ENCODE results near the gene ATG9B.
"Not testable (repeated sequence)": the region's sequence is repeated elsewhere in the genome, so short reads cannot be mapped to it uniquely, and the experiment has no call there.

Gene ATG9B

GRCh38 chr7:151045262-151045661, 21.0 kb upstream of the ATG9B start:
- H3K4me1 ChIP-seq (ENCODE audit: control insufficient read depth in 1 of 2, insufficient read depth in 2 of 2, low read length in 2 of 2), result peaks cover 0 to 10% of the 10 kb centered on the region in 2 donors
- peaks cover under 1% of the 10 kb centered on the region for H3K27me3 ChIP-seq (ENCODE audit: low read depth, low read length)
- peaks cover 0 to 54% of the 10 kb centered on the region in 2 donors for H3K36me3 ChIP-seq (ENCODE audit: control insufficient read depth in 1 of 2, insufficient read depth in 2 of 2, low read length in 2 of 2)
- H3K27ac ChIP-seq (ENCODE audit: low read length), result no peak overlapping the region
- H3K4me3 ChIP-seq (ENCODE audit: low read depth in 1 of 2, low read length in 2 of 2), result no peak overlapping the region
- no peaks in the 10 kb centered on the region for H3K9me3 ChIP-seq (ENCODE audit: control insufficient read depth in 1 of 2, low read length in 2 of 2)

GRCh38 chr7:151043959-151044358, 19.7 kb upstream of the ATG9B start:
- Histone ChIP-seq H3K27me3 (ENCODE audit: low read depth, low read length) (no peaks in the 10 kb centered on the region), H3K27ac (ENCODE audit: low read length) (no peak overlapping the region), H3K4me1 (ENCODE audit: control insufficient read depth in 1 of 2, insufficient read depth in 2 of 2, low read length in 2 of 2) (peaks cover 6 to 19% of the 10 kb centered on the region in 2 donors), H3K9me3 (ENCODE audit: control insufficient read depth in 1 of 2, low read length in 2 of 2) (no peaks in the 10 kb centered on the region), H3K36me3 (ENCODE audit: control insufficient read depth in 1 of 2, insufficient read depth in 2 of 2, low read length in 2 of 2) (peaks cover 0 to 54% of the 10 kb centered on the region in 2 donors), H3K4me3 (ENCODE audit: low read depth in 1 of 2, low read length in 2 of 2) (no peak overlapping the region)

GRCh38 chr7:151043449-151043848, 19.2 kb upstream of the ATG9B start:
- not testable (repeated sequence) for H3K9me3 ChIP-seq (ENCODE audit: control insufficient read depth in 1 of 2, low read length in 2 of 2); H3K4me3 ChIP-seq (ENCODE audit: low read depth in 1 of 2, low read length in 2 of 2); H3K27me3 ChIP-seq (ENCODE audit: low read depth, low read length); H3K27ac ChIP-seq (ENCODE audit: low read length)
- H3K36me3 ChIP-seq (ENCODE audit: control insufficient read depth in 1 of 2, insufficient read depth in 2 of 2, low read length in 2 of 2), result peaks cover 0 to 58% of the 10 kb centered on the region in 2 donors
- H3K4me1 ChIP-seq (ENCODE audit: control insufficient read depth in 1 of 2, insufficient read depth in 2 of 2, low read length in 2 of 2), result peaks cover 8 to 24% of the 10 kb centered on the region in 2 donors

GRCh38 chr7:151040616-151041375, 16.5 kb upstream of the ATG9B start:
- H3K36me3 ChIP-seq (ENCODE audit: control insufficient read depth in 1 of 2, insufficient read depth in 2 of 2, low read length in 2 of 2), result peaks cover 12 to 72% of the 10 kb centered on the region in 2 donors
- no peaks in the 10 kb centered on the region for H3K9me3 ChIP-seq (ENCODE audit: control insufficient read depth in 1 of 2, low read length in 2 of 2)
- H3K27me3 ChIP-seq (ENCODE audit: low read depth, low read length), result no peaks in the 10 kb centered on the region
- H3K4me1 ChIP-seq (ENCODE audit: control insufficient read depth in 1 of 2, insufficient read depth in 2 of 2, low read length in 2 of 2), result peaks cover 8 to 14% of the 10 kb centered on the region in 2 donors
- no peak overlapping the region for H3K27ac ChIP-seq (ENCODE audit: low read length)
- no peak overlapping the region for H3K4me3 ChIP-seq (ENCODE audit: low read depth in 1 of 2, low read length in 2 of 2)

- H3K4me3 ChIP-seq (ENCODE audit: low read depth in 1 of 2, low read length in 2 of 2), result no peak overlapping the region
- peaks cover 8 to 14% of the 10 kb centered on the region in 2 donors for H3K4me1 ChIP-seq (ENCODE audit: control insufficient read depth in 1 of 2, insufficient read depth in 2 of 2, low read length in 2 of 2)
- H3K9me3 ChIP-seq (ENCODE audit: control insufficient read depth in 1 of 2, low read length in 2 of 2), result no peaks in the 10 kb centered on the region
- H3K36me3 ChIP-seq (ENCODE audit: control insufficient read depth in 1 of 2, insufficient read depth in 2 of 2, low read length in 2 of 2), result peaks cover 20 to 72% of the 10 kb centered on the region in 2 donors
- H3K27ac ChIP-seq (ENCODE audit: low read length), result no peak overlapping the region
- no peaks in the 10 kb centered on the region for H3K27me3 ChIP-seq (ENCODE audit: low read depth, low read length)
Measured at GRCh38 chr7:151039850-151040548, 15.7 kb upstream of the ATG9B start.

GRCh38 chr7:151038951-151039849, 14.9 kb upstream of the ATG9B start:
- Histone ChIP-seq H3K36me3 (ENCODE audit: control insufficient read depth in 1 of 2, insufficient read depth in 2 of 2, low read length in 2 of 2) (peaks cover 26 to 72% of the 10 kb centered on the region in 2 donors), H3K27ac (ENCODE audit: low read length) (no peak overlapping the region)

GRCh38 chr7:151035902-151036301, 11.6 kb upstream of the ATG9B start:
- H3K4me3 ChIP-seq (ENCODE audit: low read depth in 1 of 2, low read length in 2 of 2), result no peak overlapping the region
- no peaks in the 10 kb centered on the region for H3K9me3 ChIP-seq (ENCODE audit: control insufficient read depth in 1 of 2, low read length in 2 of 2)
- H3K4me1 ChIP-seq (ENCODE audit: control insufficient read depth in 1 of 2, insufficient read depth in 2 of 2, low read length in 2 of 2), result peaks cover 8 to 14% of the 10 kb centered on the region in 2 donors
- H3K27me3 ChIP-seq (ENCODE audit: low read depth, low read length), result no peaks in the 10 kb centered on the region
- no peak overlapping the region for H3K27ac ChIP-seq (ENCODE audit: low read length)
- peaks cover 31 to 56% of the 10 kb centered on the region in 2 donors for H3K36me3 ChIP-seq (ENCODE audit: control insufficient read depth in 1 of 2, insufficient read depth in 2 of 2, low read length in 2 of 2)

More at GRCh38 chr7:151038951-151039849, 14.9 kb upstream of the ATG9B start:
- Histone ChIP-seq H3K4me3 (ENCODE audit: low read depth in 1 of 2, low read length in 2 of 2) (no peak overlapping the region), H3K4me1 (ENCODE audit: control insufficient read depth in 1 of 2, insufficient read depth in 2 of 2, low read length in 2 of 2) (peaks cover 8 to 14% of the 10 kb centered on the region in 2 donors), H3K27me3 (ENCODE audit: low read depth, low read length) (no peaks in the 10 kb centered on the region), H3K9me3 (ENCODE audit: control insufficient read depth in 1 of 2, low read length in 2 of 2) (no peaks in the 10 kb centered on the region)

GRCh38 chr7:151035026-151035717, 10.9 kb upstream of the ATG9B start:
- peaks cover 8 to 14% of the 10 kb centered on the region in 2 donors for H3K4me1 ChIP-seq (ENCODE audit: control insufficient read depth in 1 of 2, insufficient read depth in 2 of 2, low read length in 2 of 2)
- no peak overlapping the region for H3K27ac ChIP-seq (ENCODE audit: low read length)
- H3K36me3 ChIP-seq (ENCODE audit: control insufficient read depth in 1 of 2, insufficient read depth in 2 of 2, low read length in 2 of 2), result peaks cover 31 to 53% of the 10 kb centered on the region in 2 donors
- H3K9me3 ChIP-seq (ENCODE audit: control insufficient read depth in 1 of 2, low read length in 2 of 2), result no peaks in the 10 kb centered on the region
- no peaks in the 10 kb centered on the region for H3K27me3 ChIP-seq (ENCODE audit: low read depth, low read length)
- H3K4me3 ChIP-seq (ENCODE audit: low read depth in 1 of 2, low read length in 2 of 2), result no peak overlapping the region

- Histone ChIP-seq H3K9me3 (ENCODE audit: control insufficient read depth in 1 of 2, low read length in 2 of 2) (no peaks in the 10 kb centered on the region), H3K27me3 (ENCODE audit: low read depth, low read length) (no peaks in the 10 kb centered on the region), H3K27ac (ENCODE audit: low read length) (no peak overlapping the region), H3K4me3 (ENCODE audit: low read depth in 1 of 2, low read length in 2 of 2) (no peak overlapping the region), H3K4me1 (ENCODE audit: control insufficient read depth in 1 of 2, insufficient read depth in 2 of 2, low read length in 2 of 2) (peaks cover 7 to 11% of the 10 kb centered on the region in 2 donors), H3K36me3 (ENCODE audit: control insufficient read depth in 1 of 2, insufficient read depth in 2 of 2, low read length in 2 of 2) (peaks cover 31 to 53% of the 10 kb centered on the region in 2 donors)
Measured at GRCh38 chr7:151034312-151035025, 10.2 kb upstream of the ATG9B start.

GRCh38 chr7:151033864-151034249, 9.6 kb upstream of the ATG9B start:
- Histone ChIP-seq H3K9me3 (ENCODE audit: control insufficient read depth in 1 of 2, low read length in 2 of 2) (no peaks in the 10 kb centered on the region), H3K27me3 (ENCODE audit: low read depth, low read length) (no peaks in the 10 kb centered on the region), H3K36me3 (ENCODE audit: control insufficient read depth in 1 of 2, insufficient read depth in 2 of 2, low read length in 2 of 2) (peaks cover 31 to 53% of the 10 kb centered on the region in 2 donors)

More at GRCh38 chr7:151033864-151034249, 9.6 kb upstream of the ATG9B start:
- H3K4me1 ChIP-seq (ENCODE audit: control insufficient read depth in 1 of 2, insufficient read depth in 2 of 2, low read length in 2 of 2), result peaks cover under 1 to 10% of the 10 kb centered on the region in 2 donors
- no peak overlapping the region for H3K27ac ChIP-seq (ENCODE audit: low read length)
- no peak overlapping the region for H3K4me3 ChIP-seq (ENCODE audit: low read depth in 1 of 2, low read length in 2 of 2)
